HCT116 (cell line): ENCODE results near the gene SEPTIN8. TPM values are rescaled to one million over a fixed set of nuclear protein-coding genes. Genes with fewer than 3 reads are reported as not detected.

Experiments
- EZH2 ChIP-seq: fragments of 200-600 bp; sonication (generic); IDR thresholded peaks from 2 replicates; pipeline ENCODE4 v1.6.1; 2017; ENCODE audit warnings: antibody characterized with exemption, mixed run types
- POLR2A ChIP-seq: IDR thresholded peaks from 2 replicates; pipeline ENCODE4 v1.7.0; 2011; ENCODE audit warnings: borderline replicate concordance; ENCODE audit not compliant: insufficient read depth, insufficient read length; ENCODE audit errors: extremely low read depth
- SP1 ChIP-seq: IDR thresholded peaks from 2 replicates; pipeline ENCODE4 v1.6.1; 2012; ENCODE audit warnings: low read depth
- TCF7L2 ChIP-seq: IDR thresholded peaks from 2 replicates; pipeline ENCODE4 v1.7.0; 2011; ENCODE audit warnings: borderline replicate concordance, inconsistent platforms; ENCODE audit not compliant: insufficient read depth, insufficient read length; ENCODE audit errors: extremely low read depth
- total RNA-seq: library from RNA; stranded (reverse); gene quantifications from one replicate; pipeline ENCODE4 v1.2.1, GENCODE V29; 2021; ENCODE audit not compliant: unreplicated experiment
- TF ChIP-seq, protein P1 (sequence below): IDR thresholded peaks from 2 replicates; pipeline ENCODE4 v1.6.1; 2012; ENCODE audit warnings: low read depth
- TF ChIP-seq, protein P2 (sequence below), 3 experiments: fragments of 200-600 bp in 1 of 3; sonication (generic) in 1 of 3; IDR thresholded peaks in 2 of 3; conservative IDR thresholded peaks in 1 of 3; 2 replicates each; pipeline ENCODE4 v1.5.1; 2012 to 2017; ENCODE audit warnings: low read depth in 2 of 3, low read length in 2 of 3, antibody characterized with exemption in 1 of 3, borderline replicate concordance in 1 of 3, control low read depth in 1 of 3, mild to moderate bottlenecking in 1 of 3, mixed read lengths in 1 of 3, mixed run types in 1 of 3, moderate library complexity in 1 of 3; ENCODE audit not compliant: insufficient read depth in 1 of 3
- TF ChIP-seq, protein P3 (sequence below): IDR thresholded peaks from 2 replicates; pipeline ENCODE4 v1.6.1; 2011; ENCODE audit warnings: mild to moderate bottlenecking, low read length, moderate library complexity; ENCODE audit not compliant: insufficient replicate concordance; ENCODE audit errors: extremely low read depth

SEPTIN8 gene
- total RNA-seq, 1 experiment from 2014 or later = 34.6 TPM

DNA sequence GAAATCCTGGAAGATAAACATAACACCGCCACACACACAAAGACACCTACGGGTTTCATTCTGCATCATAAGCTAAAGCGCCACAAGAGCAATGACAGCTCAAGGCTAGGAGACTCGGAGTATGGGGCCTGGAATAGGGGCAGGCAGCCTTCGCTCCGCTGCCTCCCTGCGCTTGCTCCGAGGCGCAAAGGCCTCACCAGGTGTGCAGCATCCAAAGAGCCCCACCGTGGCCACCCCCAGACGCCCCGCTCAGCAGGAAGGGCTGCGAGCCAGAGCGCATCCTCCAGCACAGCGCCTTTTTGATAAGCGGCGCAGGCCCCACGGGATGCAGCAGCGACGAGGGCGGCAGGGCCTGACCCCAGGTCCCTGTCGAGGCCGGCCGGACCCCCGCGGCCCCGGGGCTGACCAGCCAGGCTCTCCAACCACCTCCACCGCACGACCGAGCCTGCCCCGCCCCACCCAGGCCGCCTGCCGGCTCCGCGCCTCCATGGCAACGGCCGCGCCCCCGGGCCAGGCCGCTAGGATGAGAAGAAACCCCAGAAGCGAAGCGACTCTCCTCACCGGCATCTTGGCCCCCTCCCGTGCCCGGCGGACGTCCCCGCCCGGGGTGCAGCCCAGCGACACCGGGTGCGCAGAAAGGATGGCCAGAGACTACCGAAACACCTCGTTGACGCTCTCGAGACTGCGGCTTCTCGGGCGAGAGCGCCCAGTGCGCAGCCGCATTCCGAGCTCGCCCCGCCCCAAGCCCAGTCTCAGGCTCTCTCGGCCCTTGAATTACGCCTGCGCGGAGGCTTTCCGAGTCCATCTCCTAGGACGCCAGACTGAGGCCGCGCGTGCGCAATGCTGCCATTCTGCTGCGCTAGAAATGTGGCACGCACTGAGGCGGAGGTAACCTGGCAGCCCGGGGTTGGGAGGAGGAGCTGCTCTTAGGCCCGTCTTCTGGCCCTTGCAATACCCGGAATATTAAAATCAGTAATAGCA lies 39.9 kb downstream of the SEPTIN8 start, which contains the start of gene KIF3A (continued):
- TF ChIP-seq, protein P1, sequence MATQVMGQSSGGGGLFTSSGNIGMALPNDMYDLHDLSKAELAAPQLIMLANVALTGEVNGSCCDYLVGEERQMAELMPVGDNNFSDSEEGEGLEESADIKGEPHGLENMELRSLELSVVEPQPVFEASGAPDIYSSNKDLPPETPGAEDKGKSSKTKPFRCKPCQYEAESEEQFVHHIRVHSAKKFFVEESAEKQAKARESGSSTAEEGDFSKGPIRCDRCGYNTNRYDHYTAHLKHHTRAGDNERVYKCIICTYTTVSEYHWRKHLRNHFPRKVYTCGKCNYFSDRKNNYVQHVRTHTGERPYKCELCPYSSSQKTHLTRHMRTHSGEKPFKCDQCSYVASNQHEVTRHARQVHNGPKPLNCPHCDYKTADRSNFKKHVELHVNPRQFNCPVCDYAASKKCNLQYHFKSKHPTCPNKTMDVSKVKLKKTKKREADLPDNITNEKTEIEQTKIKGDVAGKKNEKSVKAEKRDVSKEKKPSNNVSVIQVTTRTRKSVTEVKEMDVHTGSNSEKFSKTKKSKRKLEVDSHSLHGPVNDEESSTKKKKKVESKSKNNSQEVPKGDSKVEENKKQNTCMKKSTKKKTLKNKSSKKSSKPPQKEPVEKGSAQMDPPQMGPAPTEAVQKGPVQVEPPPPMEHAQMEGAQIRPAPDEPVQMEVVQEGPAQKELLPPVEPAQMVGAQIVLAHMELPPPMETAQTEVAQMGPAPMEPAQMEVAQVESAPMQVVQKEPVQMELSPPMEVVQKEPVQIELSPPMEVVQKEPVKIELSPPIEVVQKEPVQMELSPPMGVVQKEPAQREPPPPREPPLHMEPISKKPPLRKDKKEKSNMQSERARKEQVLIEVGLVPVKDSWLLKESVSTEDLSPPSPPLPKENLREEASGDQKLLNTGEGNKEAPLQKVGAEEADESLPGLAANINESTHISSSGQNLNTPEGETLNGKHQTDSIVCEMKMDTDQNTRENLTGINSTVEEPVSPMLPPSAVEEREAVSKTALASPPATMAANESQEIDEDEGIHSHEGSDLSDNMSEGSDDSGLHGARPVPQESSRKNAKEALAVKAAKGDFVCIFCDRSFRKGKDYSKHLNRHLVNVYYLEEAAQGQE = no peak
- TF ChIP-seq SP1 (no peak), POLR2A (peak; percentile 63), EZH2 (no peak), TCF7L2 (no peak)
- TF ChIP-seq, protein P2, sequence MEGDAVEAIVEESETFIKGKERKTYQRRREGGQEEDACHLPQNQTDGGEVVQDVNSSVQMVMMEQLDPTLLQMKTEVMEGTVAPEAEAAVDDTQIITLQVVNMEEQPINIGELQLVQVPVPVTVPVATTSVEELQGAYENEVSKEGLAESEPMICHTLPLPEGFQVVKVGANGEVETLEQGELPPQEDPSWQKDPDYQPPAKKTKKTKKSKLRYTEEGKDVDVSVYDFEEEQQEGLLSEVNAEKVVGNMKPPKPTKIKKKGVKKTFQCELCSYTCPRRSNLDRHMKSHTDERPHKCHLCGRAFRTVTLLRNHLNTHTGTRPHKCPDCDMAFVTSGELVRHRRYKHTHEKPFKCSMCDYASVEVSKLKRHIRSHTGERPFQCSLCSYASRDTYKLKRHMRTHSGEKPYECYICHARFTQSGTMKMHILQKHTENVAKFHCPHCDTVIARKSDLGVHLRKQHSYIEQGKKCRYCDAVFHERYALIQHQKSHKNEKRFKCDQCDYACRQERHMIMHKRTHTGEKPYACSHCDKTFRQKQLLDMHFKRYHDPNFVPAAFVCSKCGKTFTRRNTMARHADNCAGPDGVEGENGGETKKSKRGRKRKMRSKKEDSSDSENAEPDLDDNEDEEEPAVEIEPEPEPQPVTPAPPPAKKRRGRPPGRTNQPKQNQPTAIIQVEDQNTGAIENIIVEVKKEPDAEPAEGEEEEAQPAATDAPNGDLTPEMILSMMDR (IDR thresholded peaks at IDR 0.05 in 2 of 3, conservative IDR thresholded peaks at IDR 0.05 in 1 of 3; ENCODE audit: borderline replicate concordance in 1 of 3, insufficient read depth in 1 of 3, low read depth in 2 of 3, low read length in 2 of 3) = no peak; a peak in 1 of 6 replicates
- TF ChIP-seq, protein P3, sequence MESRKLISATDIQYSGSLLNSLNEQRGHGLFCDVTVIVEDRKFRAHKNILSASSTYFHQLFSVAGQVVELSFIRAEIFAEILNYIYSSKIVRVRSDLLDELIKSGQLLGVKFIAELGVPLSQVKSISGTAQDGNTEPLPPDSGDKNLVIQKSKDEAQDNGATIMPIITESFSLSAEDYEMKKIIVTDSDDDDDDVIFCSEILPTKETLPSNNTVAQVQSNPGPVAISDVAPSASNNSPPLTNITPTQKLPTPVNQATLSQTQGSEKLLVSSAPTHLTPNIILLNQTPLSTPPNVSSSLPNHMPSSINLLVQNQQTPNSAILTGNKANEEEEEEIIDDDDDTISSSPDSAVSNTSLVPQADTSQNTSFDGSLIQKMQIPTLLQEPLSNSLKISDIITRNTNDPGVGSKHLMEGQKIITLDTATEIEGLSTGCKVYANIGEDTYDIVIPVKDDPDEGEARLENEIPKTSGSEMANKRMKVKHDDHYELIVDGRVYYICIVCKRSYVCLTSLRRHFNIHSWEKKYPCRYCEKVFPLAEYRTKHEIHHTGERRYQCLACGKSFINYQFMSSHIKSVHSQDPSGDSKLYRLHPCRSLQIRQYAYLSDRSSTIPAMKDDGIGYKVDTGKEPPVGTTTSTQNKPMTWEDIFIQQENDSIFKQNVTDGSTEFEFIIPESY = no peak
- TF ChIP-seq, all 23 proteins: peak for 4
